ENCODE measurements around the gene NRROS.

DNA sequence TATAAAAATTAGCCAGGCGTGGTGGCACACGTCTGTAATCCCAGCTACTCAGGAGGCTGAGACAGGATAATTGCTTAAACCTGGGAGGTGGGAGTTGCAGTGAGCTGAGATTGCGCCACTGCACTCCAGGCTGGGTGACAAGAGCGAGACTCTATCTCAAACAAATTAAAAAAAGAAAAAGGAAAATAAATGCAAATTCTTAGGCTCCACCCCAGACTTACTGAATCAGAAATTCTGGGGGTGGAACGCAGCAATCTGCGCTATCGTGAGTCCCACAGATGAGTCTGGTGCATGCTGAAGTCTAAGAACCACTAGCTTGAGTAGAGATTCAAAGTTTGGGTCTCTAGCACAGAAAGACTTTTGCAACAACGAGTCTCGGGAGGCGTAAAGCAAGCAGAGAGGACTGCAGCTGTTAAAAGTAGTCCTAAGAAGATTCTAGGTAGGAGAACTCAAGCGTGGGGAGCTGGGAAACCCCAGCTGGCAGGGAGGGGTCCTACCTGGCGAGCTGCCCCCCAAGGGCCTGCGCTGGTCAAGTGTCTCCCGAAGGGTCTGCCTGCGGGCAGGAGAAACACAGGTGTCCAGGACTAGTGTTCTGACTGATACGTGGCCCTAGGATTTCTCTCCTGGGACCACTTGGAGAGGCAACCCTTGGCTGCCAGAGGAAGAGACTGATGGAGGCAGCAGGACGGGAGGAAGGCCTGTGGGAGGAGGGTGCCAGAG lies 50.6 kb downstream of the NRROS start:
- no peak for TF ChIP-seq FOXM1 (IDR thresholded peaks at IDR 0.05; ENCODE audit: borderline replicate concordance)
- no peak for TF ChIP-seq PKNOX1 (IDR thresholded peaks at IDR 0.05)
- TF ChIP-seq TARDBP (IDR thresholded peaks at IDR 0.05): no peak
- TF ChIP-seq BHLHE40 (IDR thresholded peaks at IDR 0.05; ENCODE audit: borderline replicate concordance): no peak
- no peak for TF ChIP-seq LEF1 (IDR thresholded peaks at IDR 0.05; ENCODE audit: borderline replicate concordance)
- TF ChIP-seq SP1 (IDR thresholded peaks at IDR 0.05): no peak
- no peak for TF ChIP-seq ARNT (IDR thresholded peaks at IDR 0.05)

Measured in HEK293T (cell line).